ENCODE measurements around the gene F11R. TPM values are rescaled to one million over a fixed set of nuclear protein-coding genes. Genes with fewer than 3 reads are reported as not detected.
A peak's percentile ranks its signal among the peaks of the same experiment; 100 is the strongest.

The F11R gene
- total and polyA plus RNA-seq, 2 of the 13 experiments (the other 11 are each of a cell fraction or from before 2014, with no cell fraction given) = 95.8 to 105 TPM

DNA sequence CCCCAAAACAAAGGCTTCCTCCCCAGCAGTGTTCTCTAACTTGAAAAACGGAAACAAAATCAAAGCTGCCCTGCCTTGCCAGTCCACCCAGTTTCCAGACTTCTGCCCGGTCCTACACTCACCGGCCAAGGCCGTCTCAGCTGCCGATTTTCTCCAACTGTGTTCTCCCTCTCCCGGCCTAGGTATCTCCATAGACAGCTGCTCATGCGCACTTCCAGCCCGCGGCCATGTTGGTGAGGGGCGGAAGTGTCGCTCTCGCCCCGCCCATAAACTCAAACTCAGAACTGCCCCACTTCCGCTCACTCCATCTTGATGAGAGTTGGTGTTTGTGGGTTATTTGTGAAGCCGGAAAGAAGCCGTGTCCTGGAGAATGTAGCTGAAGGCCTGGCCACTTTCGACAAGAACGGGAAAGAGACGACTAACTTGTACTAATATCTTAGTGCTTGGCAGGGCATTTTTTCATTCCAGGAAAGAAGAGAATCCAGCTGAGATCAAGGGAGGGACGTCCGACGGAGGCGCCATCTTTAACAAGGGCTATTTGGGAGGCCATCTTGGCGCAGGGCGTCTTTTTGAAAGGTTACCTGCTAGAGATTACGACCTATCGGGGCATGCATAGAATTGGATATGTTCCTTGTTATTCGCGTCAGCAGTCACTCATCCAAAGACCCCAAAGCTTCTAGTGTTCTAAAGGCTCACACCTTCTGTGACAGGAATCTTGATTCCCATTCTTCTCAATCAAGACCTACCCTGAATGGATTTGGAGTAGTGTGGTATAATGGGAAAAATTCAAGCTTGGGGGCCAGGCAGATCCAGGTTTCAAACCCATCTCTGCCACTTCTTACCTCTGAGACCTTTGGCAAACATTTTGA, 25.0 kb upstream of the F11R start, which contains the start of gene USF1 (continued):
- TF ChIP-seq, protein P1, sequence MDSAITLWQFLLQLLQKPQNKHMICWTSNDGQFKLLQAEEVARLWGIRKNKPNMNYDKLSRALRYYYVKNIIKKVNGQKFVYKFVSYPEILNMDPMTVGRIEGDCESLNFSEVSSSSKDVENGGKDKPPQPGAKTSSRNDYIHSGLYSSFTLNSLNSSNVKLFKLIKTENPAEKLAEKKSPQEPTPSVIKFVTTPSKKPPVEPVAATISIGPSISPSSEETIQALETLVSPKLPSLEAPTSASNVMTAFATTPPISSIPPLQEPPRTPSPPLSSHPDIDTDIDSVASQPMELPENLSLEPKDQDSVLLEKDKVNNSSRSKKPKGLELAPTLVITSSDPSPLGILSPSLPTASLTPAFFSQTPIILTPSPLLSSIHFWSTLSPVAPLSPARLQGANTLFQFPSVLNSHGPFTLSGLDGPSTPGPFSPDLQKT (CRISPR knock-in tag; IDR thresholded peaks at IDR 0.05; ENCODE audit: borderline replicate concordance) = peak; percentile 31; the same call in 1 of the 2 replicates
- TF ChIP-seq ZNF10 (CRISPR knock-in tag; IDR thresholded peaks at IDR 0.05; ENCODE audit: borderline replicate concordance, low read depth) = no peak
- TF ChIP-seq, protein P2, sequence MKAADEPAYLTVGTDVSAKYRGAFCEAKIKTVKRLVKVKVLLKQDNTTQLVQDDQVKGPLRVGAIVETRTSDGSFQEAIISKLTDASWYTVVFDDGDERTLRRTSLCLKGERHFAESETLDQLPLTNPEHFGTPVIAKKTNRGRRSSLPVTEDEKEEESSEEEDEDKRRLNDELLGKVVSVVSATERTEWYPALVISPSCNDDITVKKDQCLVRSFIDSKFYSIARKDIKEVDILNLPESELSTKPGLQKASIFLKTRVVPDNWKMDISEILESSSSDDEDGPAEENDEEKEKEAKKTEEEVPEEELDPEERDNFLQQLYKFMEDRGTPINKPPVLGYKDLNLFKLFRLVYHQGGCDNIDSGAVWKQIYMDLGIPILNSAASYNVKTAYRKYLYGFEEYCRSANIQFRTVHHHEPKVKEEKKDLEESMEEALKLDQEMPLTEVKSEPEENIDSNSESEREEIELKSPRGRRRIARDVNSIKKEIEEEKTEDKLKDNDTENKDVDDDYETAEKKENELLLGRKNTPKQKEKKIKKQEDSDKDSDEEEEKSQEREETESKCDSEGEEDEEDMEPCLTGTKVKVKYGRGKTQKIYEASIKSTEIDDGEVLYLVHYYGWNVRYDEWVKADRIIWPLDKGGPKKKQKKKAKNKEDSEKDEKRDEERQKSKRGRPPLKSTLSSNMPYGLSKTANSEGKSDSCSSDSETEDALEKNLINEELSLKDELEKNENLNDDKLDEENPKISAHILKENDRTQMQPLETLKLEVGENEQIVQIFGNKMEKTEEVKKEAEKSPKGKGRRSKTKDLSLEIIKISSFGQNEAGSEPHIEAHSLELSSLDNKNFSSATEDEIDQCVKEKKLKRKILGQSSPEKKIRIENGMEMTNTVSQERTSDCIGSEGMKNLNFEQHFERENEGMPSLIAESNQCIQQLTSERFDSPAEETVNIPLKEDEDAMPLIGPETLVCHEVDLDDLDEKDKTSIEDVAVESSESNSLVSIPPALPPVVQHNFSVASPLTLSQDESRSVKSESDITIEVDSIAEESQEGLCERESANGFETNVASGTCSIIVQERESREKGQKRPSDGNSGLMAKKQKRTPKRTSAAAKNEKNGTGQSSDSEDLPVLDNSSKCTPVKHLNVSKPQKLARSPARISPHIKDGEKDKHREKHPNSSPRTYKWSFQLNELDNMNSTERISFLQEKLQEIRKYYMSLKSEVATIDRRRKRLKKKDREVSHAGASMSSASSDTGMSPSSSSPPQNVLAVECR (CRISPR knock-in tag; IDR thresholded peaks at IDR 0.05; ENCODE audit: borderline replicate concordance) = peak; percentile 33; the same call in 1 of the 2 replicates
- TF ChIP-seq, protein P3, sequence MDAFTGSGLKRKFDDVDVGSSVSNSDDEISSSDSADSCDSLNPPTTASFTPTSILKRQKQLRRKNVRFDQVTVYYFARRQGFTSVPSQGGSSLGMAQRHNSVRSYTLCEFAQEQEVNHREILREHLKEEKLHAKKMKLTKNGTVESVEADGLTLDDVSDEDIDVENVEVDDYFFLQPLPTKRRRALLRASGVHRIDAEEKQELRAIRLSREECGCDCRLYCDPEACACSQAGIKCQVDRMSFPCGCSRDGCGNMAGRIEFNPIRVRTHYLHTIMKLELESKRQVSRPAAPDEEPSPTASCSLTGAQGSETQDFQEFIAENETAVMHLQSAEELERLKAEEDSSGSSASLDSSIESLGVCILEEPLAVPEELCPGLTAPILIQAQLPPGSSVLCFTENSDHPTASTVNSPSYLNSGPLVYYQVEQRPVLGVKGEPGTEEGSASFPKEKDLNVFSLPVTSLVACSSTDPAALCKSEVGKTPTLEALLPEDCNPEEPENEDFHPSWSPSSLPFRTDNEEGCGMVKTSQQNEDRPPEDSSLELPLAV (CRISPR knock-in tag; conservative IDR thresholded peaks at IDR 0.05; ENCODE audit: low read depth) = no peak
- 0 out of 2 replicates have a peak, but pooled peaks have one; percentile 6 for TF ChIP-seq NR2F2 (IDR thresholded peaks at IDR 0.05; ENCODE audit: borderline replicate concordance, low read depth)
- no peak for TF ChIP-seq ARNT (IDR thresholded peaks at IDR 0.05)
- TF ChIP-seq ZNF337 (CRISPR knock-in tag; IDR thresholded peaks at IDR 0.05; ENCODE audit: borderline replicate concordance, low read depth) = peak; percentile 77; the same call in 1 of the 2 replicates
- TF ChIP-seq ASH2L (IDR thresholded peaks at IDR 0.05; ENCODE audit: insufficient read length, low read depth, low read length) = no peak
- TF ChIP-seq ZSCAN29 (CRISPR knock-in tag; conservative IDR thresholded peaks at IDR 0.05) = no peak
- TF ChIP-seq TBX3 (IDR thresholded peaks at IDR 0.05; ENCODE audit: borderline replicate concordance) = no peak
- TF ChIP-seq E2F1 (CRISPR knock-in tag; IDR thresholded peaks at IDR 0.05) = peak; percentile 13; the same call in 1 of the 2 replicates
- TF ChIP-seq KLF13 (CRISPR knock-in tag; IDR thresholded peaks at IDR 0.05) = no peak
- TF ChIP-seq TERF1 (CRISPR knock-in tag; IDR thresholded peaks at IDR 0.05) = no peak
- no peak for TF ChIP-seq ZNF703 (CRISPR knock-in tag; IDR thresholded peaks at IDR 0.05; ENCODE audit: borderline replicate concordance)
- no peak; the same call in 1 of the 2 replicates for TF ChIP-seq MTERF4 (CRISPR knock-in tag; IDR thresholded peaks at IDR 0.05)
- TF ChIP-seq ETV6 (CRISPR knock-in tag; conservative IDR thresholded peaks at IDR 0.05) = no peak
- TF ChIP-seq ZNF205 (CRISPR knock-in tag; IDR thresholded peaks at IDR 0.05) = no peak

Data from HepG2 (cell line).